GM21528 (cell line): ENCODE measurements around the gene HOXC6.

Experiments used
- ATAC-seq: cut with Tn5 transposase; IDR thresholded peaks from one replicate; pipeline ENCODE4 v1.9.1; 2021; ENCODE audit warnings: mild to moderate bottlenecking, moderate library complexity; ENCODE audit not compliant: unreplicated experiment, low FRiP score

Gene HOXC6

DNA sequence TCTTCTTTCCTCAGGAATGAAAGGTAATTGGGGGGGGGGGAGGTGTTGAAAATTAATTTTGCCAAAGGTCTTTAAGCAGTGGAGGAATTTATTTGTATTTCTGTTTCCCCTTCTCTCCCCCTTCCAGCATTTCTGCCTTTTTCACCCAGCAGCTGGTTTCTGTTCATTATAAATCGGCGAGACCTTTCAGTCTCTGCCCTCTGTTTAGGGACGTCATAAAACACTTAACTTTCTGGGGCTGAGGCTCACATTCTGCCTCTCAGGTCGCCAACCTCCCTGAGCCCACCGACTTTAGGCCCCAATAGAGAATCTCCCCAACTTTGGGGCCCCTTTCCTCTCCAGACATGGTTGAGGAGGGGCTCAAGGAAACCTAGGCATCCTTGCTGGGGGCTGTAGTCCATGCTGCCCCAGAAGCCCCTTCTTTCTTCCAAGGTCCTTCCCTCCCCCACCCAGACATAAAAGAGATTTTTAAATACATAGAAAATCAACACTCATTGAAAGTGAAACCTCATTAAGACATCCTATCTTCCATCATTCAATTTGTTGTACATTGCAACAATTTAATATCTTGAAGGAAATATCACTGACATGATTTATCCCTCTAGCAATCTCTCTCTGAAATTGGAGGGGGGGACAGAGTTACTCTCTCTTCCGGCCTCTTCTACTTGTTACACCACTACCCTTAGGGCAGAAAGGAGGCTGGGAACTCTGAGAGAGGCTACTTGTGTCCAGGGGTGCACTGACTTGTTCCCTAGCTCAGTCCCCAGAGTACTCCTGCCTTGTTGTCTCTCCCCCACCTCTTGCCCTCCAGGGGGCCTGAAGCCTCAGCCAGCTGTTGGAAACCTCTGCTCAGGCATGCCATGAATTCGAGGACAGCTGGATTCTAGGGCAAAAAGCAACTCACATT, 2.5 kb upstream of the HOXC6 start:
- ATAC-seq = no peak

DNA sequence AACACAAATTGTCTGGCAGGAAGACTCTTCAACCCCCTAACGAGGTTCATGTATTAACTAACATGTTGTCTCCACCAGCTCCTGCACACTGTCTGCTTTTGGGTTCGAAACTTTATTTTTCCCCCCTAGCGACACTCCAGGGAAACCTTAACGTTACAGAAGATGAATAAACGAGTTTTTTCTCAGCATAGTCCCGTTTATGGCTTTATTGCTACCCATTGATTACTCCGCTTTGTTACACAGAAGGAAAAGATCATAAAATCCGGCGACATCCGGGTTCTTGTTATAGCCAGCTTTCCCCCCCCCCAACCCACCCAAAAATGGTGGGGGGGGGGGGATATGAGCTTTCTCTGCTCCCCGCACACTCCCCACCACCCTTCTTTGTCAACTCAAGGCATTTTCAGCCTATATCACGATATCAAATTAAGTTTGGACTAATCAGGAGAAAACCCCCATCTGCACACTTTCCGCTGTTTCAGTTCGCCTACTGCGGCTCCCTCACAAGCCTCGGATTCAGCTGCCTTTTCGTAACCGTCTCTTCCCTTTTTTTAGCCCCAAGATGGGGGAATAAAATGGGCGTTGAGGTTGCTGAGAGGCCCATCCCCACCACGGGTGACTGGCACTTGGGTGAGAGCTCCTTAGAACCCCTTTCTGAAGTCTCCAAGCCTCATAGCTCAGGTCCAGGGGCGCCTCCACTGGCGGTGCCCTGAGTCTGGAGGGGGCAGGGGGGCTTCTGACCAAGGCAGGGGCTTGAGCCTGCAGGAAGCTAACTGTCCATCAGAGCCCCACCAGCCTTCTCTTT, 1.4 kb upstream of the HOXC6 start:
- no peak for ATAC-seq

- ATAC-seq = no peak
These were observed 826 bp upstream of the HOXC6 start for GRCh38 chr12:54027442-54027786.

DNA sequence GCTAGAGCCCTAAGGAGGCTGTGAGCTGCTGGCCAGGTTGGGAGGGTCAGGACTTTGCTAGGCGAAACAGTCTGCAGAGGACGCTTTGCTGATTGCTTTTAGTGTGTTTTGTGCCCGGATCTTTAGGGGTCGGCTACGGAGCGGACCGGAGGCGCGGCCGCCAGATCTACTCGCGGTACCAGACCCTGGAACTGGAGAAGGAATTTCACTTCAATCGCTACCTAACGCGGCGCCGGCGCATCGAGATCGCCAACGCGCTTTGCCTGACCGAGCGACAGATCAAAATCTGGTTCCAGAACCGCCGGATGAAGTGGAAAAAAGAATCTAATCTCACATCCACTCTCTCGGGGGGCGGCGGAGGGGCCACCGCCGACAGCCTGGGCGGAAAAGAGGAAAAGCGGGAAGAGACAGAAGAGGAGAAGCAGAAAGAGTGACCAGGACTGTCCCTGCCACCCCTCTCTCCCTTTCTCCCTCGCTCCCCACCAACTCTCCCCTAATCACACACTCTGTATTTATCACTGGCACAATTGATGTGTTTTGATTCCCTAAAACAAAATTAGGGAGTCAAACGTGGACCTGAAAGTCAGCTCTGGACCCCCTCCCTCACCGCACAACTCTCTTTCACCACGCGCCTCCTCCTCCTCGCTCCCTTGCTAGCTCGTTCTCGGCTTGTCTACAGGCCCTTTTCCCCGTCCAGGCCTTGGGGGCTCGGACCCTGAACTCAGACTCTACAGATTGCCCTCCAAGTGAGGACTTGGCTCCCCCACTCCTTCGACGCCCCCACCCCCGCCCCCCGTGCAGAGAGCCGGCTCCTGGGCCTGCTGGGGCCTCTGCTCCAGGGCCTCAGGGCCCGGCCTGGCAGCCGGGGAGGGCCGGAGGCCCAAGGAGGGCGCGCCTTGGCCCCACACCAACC, 1.5 kb downstream of the HOXC6 start:
- ATAC-seq = no peak

GRCh38 chr12:54030442-54030801, 2.2 kb downstream of the HOXC6 start:
- ATAC-seq = no peak

DNA sequence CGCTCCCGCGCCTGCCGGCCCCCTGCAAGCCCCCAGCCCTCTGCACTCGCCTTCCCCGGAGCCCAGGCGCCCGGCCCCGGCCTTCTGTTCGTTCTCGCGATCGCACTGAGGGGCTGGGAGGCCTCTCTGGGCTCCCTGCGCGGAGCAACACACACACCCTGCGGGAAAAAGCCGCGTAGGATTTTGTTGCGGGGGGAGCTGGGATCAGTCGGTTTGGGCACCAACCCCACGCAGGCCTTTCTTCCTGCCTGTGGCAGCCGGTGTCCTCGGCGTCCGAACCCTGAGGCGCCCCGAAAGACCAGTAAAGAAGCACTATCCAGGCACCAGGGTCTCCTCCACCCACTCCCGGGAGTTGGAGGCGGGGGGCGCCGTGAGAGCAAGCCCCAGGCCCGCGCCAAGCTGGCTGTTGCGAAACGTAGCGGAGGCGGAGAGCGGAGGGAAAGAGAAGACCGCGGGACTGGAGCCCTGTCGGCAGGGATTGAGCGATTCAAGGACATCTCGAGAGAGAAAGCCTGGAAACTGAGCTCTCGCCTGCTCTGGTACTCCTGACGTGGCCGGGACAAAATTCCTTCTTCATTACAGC, 2.7 kb downstream of the HOXC6 start:
- ATAC-seq = no peak

DNA sequence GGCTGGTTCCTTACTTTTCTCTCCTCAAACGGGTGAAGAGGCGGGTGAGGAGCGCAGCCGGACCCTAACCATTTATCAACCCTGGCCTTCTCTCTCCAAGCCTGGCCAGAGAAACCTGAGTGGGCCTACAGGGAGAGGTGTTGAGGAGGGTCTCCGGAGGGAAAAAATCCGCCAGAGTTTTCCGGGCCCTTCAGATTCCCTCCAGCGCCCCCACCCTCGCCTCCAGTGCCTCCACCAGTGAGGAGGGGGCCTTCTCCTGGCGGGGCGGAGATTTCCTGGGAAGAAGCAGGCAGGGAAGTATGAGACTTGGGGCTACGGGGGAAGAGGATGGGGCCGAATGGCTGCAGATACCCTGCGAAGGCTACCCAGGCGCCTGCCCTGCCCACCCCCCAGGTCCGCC, 3.2 kb downstream of the HOXC6 start:
- ATAC-seq = no peak

DNA sequence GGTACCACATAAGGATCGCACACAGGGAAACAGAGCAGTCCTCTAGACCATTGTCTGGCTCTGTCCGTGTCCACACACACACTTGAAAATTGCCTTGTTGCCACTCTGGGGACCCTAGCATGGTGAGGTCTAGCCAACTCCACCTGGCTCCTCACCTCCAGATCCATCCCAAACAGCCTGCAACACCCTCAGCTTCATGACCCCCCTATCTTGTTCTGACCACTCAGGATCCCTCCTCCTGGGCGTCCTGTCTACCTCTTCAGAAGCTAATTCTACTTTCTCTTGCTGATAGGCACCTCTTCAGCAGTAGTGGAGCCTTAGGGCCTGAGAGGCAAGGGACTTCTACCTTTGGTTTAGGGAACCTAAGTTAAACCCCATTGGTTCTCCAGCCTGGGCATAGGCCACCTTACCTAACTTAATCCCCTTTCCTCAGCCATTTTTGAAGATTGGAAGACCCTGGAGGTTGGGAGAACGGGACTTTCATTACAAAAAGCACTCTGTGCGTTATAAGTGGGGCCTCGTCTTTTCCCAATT, 3.9 kb downstream of the HOXC6 start:
- no peak for ATAC-seq

DNA sequence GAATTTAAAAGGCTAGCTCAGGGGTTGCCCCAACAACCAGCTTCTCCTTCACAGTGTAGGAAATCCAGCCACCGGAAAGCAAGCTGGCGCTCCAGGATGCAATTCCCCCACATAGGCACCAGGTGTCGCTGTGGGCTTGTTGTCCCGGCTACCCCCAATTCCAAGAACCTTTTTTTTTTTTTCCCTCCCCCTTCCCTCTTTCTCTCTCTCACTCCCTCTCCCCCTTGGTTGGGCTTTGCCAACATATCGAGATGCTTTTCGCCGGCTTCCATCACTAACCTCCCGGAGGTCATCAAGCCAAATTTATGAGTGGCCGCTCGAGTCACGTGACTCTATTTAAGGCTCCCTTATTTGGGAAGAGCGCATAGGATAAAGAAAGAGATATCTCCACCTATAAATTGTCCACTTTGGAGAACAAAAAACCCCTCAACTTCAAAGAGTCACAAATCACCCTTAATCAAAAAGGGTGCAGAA, 4.4 kb downstream of the HOXC6 start, which contains the start of gene HOXC5:
HOXC5 (plus strand) TSS at position 424 of the 474 bp plus-strand sequence. CDS start 73 bp downstream, outside the sequence.
- ATAC-seq = no peak

GRCh38 chr12:54033106-54033979, 5.1 kb downstream of the HOXC6 start:
- ATAC-seq = no peak

DNA sequence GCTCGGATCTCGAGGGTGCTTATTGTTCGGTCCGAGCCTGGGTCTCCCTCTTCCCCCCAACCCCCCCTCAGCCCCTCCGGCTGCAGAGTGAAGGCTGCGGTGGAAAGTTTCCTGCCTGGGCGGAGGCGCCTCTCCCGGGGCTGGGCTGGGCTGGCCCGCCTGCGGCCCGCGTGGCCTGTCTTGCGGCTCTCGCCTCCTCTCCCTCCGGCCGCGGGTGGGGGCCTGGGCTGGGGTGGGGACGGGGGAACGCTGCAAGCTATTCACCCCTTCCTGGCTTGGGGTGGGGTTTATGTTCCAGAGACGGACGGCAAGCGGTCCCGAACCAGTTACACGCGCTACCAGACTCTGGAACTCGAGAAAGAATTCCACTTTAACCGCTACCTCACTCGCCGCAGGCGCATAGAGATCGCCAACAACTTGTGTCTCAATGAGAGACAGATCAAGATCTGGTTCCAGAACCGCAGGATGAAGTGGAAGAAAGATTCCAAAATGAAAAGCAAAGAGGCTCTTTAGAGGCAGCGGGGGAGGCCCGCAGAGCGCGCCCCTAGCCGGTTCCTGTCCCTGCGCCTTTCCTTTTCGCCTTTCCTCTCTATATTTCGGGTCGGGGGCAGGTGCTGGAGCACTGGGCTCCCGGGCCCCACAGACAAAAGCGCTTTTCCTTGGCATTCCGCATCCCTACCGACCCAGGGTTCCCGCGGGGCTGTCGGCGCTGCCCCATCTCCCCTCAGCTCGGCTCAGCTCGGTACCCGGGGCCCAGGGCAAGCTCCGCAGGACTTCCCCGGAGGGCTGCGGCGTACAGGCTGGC, 5.9 kb downstream of the HOXC6 start:
- no peak for ATAC-seq

GRCh38 chr12:54034785-54035310, 6.6 kb downstream of the HOXC6 start:
- no peak for ATAC-seq

DNA sequence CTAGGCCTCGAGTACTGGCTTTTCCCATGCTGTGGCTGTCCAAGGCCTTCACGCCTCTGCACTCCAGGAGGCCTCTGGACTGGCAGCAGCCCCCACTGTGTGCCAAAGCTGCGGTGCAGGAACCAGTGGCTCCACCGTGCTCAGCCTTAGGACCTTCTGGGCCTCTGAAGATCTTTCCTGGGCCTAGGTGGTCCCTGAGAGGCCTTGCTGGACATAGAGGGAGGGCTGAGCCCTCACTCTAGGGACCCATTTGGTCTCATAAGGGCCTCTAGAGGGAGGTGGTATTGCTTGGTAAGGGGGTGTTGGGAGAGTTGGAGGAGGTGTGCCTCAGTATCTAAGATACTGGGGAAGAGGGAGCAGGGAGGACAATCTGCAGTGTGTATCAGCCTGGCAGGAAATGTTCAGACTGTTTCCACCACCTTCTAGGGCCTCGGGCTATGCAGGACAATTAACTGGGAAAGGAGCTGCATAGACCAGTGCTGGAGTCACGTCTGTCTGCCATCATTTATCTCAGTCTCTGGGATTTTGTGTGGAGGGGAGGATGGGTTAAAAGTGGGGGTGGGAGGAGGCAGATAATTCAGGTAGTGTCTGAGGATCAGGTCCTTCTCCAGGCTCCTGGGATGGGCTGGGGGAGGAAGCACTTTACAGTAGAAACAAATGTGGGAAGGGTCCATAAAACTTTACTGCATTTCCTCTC, 7.5 kb downstream of the HOXC6 start:
- no peak for ATAC-seq

- no peak for ATAC-seq
These were observed 8.6 kb downstream of the HOXC6 start for GRCh38 chr12:54036620-54037359.

- no peak for ATAC-seq
These were observed 9.4 kb downstream of the HOXC6 start for GRCh38 chr12:54037360-54038283.
